ENCODE results near the gene C2orf76.

Gene C2orf76

DNA sequence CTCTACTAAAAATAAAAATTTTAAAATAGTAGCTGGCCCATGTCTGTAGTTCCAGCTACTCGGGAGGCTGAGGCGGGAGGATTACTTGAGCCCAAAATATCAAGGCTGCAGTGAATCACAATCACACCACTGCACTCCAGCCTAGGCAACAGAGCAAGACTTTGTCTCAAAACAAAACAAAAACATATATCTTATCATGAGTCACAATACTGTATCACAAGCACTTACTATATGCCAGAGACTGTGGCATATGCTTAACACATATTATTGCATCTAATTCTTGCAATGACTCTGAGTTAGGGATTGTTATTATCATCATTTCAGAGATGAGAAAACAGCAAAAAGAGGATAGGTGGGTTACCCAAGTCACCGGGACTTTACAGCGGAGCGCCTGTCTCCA is 35.5 kb upstream of the C2orf76 start:
- DNase-seq (ENCODE audit: low read depth in 1 of 2, low spot score in 1 of 2): no peak
- no peak overlapping the region for H3K4me3 ChIP-seq (replicated peaks; ENCODE audit: insufficient read depth, low read length)
- TF ChIP-seq GABPA (IDR thresholded peaks at IDR 0.05; ENCODE audit: low read depth): no peak
- no peak for TF ChIP-seq POLR2AphosphoS5 (IDR thresholded peaks at IDR 0.05; ENCODE audit: low read depth)
- TF ChIP-seq, protein P1, sequence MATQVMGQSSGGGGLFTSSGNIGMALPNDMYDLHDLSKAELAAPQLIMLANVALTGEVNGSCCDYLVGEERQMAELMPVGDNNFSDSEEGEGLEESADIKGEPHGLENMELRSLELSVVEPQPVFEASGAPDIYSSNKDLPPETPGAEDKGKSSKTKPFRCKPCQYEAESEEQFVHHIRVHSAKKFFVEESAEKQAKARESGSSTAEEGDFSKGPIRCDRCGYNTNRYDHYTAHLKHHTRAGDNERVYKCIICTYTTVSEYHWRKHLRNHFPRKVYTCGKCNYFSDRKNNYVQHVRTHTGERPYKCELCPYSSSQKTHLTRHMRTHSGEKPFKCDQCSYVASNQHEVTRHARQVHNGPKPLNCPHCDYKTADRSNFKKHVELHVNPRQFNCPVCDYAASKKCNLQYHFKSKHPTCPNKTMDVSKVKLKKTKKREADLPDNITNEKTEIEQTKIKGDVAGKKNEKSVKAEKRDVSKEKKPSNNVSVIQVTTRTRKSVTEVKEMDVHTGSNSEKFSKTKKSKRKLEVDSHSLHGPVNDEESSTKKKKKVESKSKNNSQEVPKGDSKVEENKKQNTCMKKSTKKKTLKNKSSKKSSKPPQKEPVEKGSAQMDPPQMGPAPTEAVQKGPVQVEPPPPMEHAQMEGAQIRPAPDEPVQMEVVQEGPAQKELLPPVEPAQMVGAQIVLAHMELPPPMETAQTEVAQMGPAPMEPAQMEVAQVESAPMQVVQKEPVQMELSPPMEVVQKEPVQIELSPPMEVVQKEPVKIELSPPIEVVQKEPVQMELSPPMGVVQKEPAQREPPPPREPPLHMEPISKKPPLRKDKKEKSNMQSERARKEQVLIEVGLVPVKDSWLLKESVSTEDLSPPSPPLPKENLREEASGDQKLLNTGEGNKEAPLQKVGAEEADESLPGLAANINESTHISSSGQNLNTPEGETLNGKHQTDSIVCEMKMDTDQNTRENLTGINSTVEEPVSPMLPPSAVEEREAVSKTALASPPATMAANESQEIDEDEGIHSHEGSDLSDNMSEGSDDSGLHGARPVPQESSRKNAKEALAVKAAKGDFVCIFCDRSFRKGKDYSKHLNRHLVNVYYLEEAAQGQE (IDR thresholded peaks at IDR 0.05; ENCODE audit: insufficient replicate concordance, low read depth): no peak
- TF ChIP-seq SPI1 (IDR thresholded peaks at IDR 0.05; ENCODE audit: borderline replicate concordance, low read depth): no peak
- TF ChIP-seq, protein P2, sequence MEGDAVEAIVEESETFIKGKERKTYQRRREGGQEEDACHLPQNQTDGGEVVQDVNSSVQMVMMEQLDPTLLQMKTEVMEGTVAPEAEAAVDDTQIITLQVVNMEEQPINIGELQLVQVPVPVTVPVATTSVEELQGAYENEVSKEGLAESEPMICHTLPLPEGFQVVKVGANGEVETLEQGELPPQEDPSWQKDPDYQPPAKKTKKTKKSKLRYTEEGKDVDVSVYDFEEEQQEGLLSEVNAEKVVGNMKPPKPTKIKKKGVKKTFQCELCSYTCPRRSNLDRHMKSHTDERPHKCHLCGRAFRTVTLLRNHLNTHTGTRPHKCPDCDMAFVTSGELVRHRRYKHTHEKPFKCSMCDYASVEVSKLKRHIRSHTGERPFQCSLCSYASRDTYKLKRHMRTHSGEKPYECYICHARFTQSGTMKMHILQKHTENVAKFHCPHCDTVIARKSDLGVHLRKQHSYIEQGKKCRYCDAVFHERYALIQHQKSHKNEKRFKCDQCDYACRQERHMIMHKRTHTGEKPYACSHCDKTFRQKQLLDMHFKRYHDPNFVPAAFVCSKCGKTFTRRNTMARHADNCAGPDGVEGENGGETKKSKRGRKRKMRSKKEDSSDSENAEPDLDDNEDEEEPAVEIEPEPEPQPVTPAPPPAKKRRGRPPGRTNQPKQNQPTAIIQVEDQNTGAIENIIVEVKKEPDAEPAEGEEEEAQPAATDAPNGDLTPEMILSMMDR (IDR thresholded peaks at IDR 0.05; ENCODE audit: insufficient read depth, low read length): no peak
- no peaks in the 10 kb centered on the region for H3K27me3 ChIP-seq (ENCODE audit: insufficient read depth, poor library complexity, severe bottlenecking)
- no peak overlapping the region; the same call in 1 of the 2 replicates for H3K27ac ChIP-seq (replicated peaks)

DNA sequence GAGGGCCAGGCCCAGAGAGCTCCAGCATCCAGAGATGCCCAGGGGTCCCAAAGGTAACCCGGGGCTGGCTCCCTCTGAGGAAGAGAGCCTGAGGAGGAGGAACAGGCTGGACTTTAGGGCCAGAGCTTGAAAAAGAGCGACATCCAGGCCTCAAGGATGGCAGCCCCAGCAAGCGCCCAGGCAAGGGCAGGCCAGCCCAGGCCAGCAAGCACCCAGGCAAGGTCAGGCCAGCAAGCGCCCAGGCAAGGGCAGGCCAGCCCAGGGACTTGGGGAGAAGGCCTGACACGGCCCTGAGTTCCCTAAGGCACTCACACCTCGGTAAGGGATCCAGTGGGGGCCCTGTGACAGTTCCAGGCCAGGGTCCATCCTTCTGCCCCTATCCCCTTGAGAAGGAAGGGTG is 30.6 kb upstream of the C2orf76 start:
- H3K4me3 ChIP-seq (replicated peaks; ENCODE audit: insufficient read depth, low read length): no peak overlapping the region
- no peak overlapping the region for H3K27ac ChIP-seq (replicated peaks)
- no peak for TF ChIP-seq SPI1 (IDR thresholded peaks at IDR 0.05; ENCODE audit: borderline replicate concordance, low read depth)
- no peak for TF ChIP-seq POLR2AphosphoS5 (IDR thresholded peaks at IDR 0.05; ENCODE audit: low read depth)
- TF ChIP-seq GABPA (IDR thresholded peaks at IDR 0.05; ENCODE audit: low read depth): no peak
- TF ChIP-seq, protein P1 (IDR thresholded peaks at IDR 0.05; ENCODE audit: insufficient replicate concordance, low read depth): no peak
- TF ChIP-seq, protein P2 (IDR thresholded peaks at IDR 0.05; ENCODE audit: insufficient read depth, low read length): no peak
- no peak for DNase-seq (ENCODE audit: low read depth in 1 of 2, low spot score in 1 of 2)
- H3K27me3 ChIP-seq (ENCODE audit: insufficient read depth, poor library complexity, severe bottlenecking): no peaks in the 10 kb centered on the region

DNA sequence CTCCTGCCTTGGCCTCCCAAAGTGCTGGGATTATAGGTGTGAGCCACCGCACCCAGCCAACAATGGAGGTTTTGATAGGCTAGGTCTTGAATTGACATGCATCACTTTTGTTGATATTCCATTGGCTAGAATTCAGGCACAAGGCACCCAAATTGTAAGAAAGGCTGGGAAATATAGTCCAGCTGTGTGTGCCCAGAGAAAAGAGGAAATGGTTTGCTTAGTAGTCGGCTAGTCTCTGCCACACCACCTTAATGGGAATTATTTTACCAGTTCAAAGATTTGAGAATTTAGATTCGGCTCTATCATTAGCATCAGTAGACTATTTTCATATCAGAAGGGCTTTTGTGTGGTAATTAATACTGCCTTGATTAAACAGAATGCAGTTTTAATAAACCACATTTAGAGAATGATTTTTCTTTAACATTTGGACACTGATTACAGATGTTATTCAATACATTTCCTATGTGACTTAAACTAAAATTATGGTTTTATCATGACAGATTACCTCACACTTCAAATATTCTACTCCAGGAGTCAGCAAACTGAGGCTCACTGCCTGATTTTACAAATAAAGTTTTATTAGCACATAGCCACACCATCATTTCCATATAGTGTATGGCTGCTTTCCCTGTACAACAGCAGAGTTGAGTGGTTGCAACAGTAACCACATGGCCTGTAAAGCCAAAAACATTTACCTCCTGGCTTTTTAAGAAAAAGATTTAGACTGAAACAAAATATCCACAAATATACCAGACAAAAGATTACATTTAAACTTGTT is 27.5 kb upstream of the C2orf76 start:
- Histone ChIP-seq H3K4me3 (replicated peaks; ENCODE audit: insufficient read depth, low read length) (no peak overlapping the region), H3K27me3 (ENCODE audit: insufficient read depth, poor library complexity, severe bottlenecking) (no peaks in the 10 kb centered on the region), H3K27ac (replicated peaks) (no peak overlapping the region)
- TF ChIP-seq POLR2AphosphoS5 (IDR thresholded peaks at IDR 0.05; ENCODE audit: low read depth): no peak
- TF ChIP-seq, protein P1 (IDR thresholded peaks at IDR 0.05; ENCODE audit: insufficient replicate concordance, low read depth): no peak
- peak; percentile 93 for TF ChIP-seq SPI1 (IDR thresholded peaks at IDR 0.05; ENCODE audit: borderline replicate concordance, low read depth)
- TF ChIP-seq, protein P2 (IDR thresholded peaks at IDR 0.05; ENCODE audit: insufficient read depth, low read length): no peak
- TF ChIP-seq GABPA (IDR thresholded peaks at IDR 0.05; ENCODE audit: low read depth): no peak
- no peak for DNase-seq (ENCODE audit: low read depth in 1 of 2, low spot score in 1 of 2)
